Mammary epithelial cell (primary cell): ENCODE data around the gene FRAS1.
"Not testable (repeated sequence)": the region's sequence is repeated elsewhere in the genome, so short reads cannot be mapped to it uniquely, and the experiment has no call there.

Experiments used
- CTCF ChIP-seq, 2 donors: IDR thresholded peaks in 1 of 2; conservative IDR thresholded peaks in 1 of 2; 2 replicates each; pipeline ENCODE4 v1.5.1; 2011 to 2012; ENCODE audit warnings: inconsistent platforms in 2 of 2, low read length in 2 of 2, mild to moderate bottlenecking in 2 of 2, control low read depth in 1 of 2, low read depth in 1 of 2; ENCODE audit not compliant: insufficient read depth in 1 of 2; ENCODE audit errors: extremely low read depth in 1 of 2
- EZH2 ChIP-seq: IDR thresholded peaks from 2 replicates; pipeline ENCODE4 v1.6.1; 2012; ENCODE audit warnings: low read length, inconsistent platforms, borderline replicate concordance

GRCh38 chr4:78252773-78253172 is 195.7 kb downstream of the FRAS1 start:
- TF ChIP-seq CTCF (conservative IDR thresholded peaks at IDR 0.05 in 1 of 2, IDR thresholded peaks at IDR 0.05 in 1 of 2; ENCODE audit: extremely low read depth in 1 of 2, insufficient read depth in 1 of 2, low read depth in 1 of 2, low read length in 2 of 2); EZH2: not testable (repeated sequence)
